Suprapubic skin (tissue), 4 donors: ENCODE measurements around the gene NAALADL2.

Experiments used
- EP300 ChIP-seq: sonication (generic); formaldehyde crosslinking; IDR thresholded peaks from one replicate; pipeline ENCODE4 v1.6.1; 2017; ENCODE audit warnings: antibody characterized with exemption
- POLR2A ChIP-seq, 2 donors: fragments of 450-650 bp; IDR thresholded peaks; one replicate each; pipeline ENCODE4 v1.6.1; 2017; ENCODE audit warnings: antibody characterized with exemption in 2 of 2, mild to moderate bottlenecking in 2 of 2, moderate library complexity in 2 of 2
- POLR2AphosphoS5 ChIP-seq, 3 donors: sonication (generic); formaldehyde crosslinking; IDR thresholded peaks; one replicate each; pipeline ENCODE4 v1.6.1; 2017; ENCODE audit warnings: antibody characterized with exemption in 3 of 3
- TF ChIP-seq, protein P1 (sequence below), 2 donors: fragments of 200-600 bp in 1 of 2; fragments of 450-650 bp in 1 of 2; sonication (generic) in 1 of 2; IDR thresholded peaks; one replicate each; pipeline ENCODE4 v1.5.1; 2016 to 2019; ENCODE audit warnings: antibody characterized with exemption in 2 of 2, mild to moderate bottlenecking in 1 of 2, moderate library complexity in 1 of 2

DNA sequence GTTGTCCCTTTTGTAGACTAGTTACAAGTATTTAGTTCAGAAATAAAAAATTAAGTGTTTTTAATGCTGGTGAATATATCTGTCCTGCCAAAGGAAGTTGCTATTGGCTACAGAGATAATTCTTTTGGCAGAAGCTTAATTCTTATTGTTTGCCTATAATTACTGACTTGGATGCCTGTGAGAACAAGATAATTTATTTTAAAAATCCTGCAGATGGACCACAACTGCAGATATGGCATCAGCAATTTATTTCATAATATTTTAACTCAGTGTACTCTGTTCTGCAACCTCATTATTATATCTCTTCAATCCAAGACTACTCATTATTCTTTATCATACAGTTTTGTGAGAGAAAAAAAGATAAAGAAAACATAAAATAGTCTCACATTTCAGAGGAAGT is 789.8 kb downstream of the NAALADL2 start:
- TF ChIP-seq, protein P1, sequence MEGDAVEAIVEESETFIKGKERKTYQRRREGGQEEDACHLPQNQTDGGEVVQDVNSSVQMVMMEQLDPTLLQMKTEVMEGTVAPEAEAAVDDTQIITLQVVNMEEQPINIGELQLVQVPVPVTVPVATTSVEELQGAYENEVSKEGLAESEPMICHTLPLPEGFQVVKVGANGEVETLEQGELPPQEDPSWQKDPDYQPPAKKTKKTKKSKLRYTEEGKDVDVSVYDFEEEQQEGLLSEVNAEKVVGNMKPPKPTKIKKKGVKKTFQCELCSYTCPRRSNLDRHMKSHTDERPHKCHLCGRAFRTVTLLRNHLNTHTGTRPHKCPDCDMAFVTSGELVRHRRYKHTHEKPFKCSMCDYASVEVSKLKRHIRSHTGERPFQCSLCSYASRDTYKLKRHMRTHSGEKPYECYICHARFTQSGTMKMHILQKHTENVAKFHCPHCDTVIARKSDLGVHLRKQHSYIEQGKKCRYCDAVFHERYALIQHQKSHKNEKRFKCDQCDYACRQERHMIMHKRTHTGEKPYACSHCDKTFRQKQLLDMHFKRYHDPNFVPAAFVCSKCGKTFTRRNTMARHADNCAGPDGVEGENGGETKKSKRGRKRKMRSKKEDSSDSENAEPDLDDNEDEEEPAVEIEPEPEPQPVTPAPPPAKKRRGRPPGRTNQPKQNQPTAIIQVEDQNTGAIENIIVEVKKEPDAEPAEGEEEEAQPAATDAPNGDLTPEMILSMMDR (IDR thresholded peaks at IDR 0.05): no peak
- no peak for TF ChIP-seq POLR2AphosphoS5 (IDR thresholded peaks at IDR 0.05)
- TF ChIP-seq EP300: no peak
- no peak for TF ChIP-seq POLR2A (IDR thresholded peaks at IDR 0.05)
